Raji (cell line): ENCODE measurements around the gene PPP2R5B.

ENCODE experiments used
- POLR2A ChIP-seq: IDR thresholded peaks from 2 replicates; pipeline ENCODE4 v1.6.1; 2011; ENCODE audit warnings: low read depth, low read length, control low read depth; ENCODE audit not compliant: insufficient read depth

PPP2R5B gene

DNA sequence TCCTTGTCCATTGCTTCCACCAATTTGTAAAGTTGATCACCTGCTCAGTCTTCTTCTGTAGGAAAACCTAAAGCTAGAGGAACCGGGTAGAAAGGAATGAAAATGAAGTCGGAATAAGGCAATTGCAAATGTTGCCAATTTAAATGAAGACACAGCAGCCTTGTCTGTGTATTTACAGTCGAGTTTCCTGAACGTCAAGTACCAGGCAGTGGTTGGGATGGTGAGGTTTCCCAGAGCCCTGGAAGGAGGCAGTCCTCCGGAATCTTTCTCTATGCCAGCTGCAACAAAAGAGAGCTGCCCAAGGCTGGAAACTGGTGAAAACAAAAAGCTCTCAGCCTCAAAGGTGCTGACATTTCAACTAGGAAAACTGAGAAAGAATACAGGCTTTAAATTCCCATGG is 29.7 kb downstream of the PPP2R5B start:
- TF ChIP-seq POLR2A, result no peak

DNA sequence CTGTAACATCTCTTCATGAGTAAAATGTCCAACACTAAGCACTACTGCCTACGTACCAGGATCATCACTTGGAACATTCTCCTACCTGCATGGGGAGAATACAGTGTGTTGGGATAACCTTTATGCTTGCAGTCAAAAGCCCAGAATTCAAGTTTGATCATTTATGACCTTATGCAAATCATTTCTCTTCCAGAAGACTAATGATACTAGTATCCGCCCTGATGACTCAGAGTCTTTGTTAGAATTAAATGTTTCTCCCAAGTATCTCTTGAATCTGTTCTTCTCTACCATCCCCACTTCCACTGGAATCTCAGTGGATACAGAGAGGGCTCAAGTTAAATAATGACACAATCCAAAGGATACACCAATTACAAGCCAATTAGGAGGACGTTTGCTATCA is 35.0 kb downstream of the PPP2R5B start:
- TF ChIP-seq POLR2A, result no peak

- no peak for TF ChIP-seq POLR2A
Measured at GRCh38 chr11:64960719-64961118, 36.2 kb downstream of the PPP2R5B start.

GRCh38 chr11:64963072-64963631 is 38.7 kb downstream of the PPP2R5B start:
- no peak for TF ChIP-seq POLR2A

DNA sequence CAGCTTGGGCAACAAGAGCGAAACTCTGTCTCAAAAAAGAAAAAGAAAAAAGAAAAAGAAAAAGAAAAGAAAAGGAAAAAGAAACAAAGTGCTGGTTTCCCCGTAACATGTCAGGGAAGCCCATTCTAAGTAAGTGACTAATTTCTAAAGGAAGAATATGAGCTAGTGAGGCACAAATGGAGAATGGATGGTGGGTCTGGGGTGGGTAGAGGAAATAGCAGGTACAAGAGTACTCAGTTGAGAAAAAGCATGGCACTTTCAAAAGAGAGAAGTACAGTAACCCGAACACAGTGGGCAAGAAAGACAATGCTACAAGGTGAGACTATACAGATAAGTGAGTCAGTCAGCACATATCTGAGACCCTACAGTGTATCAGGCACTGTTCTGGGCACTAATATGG is 42.9 kb downstream of the PPP2R5B start:
- no peak for TF ChIP-seq POLR2A

DNA sequence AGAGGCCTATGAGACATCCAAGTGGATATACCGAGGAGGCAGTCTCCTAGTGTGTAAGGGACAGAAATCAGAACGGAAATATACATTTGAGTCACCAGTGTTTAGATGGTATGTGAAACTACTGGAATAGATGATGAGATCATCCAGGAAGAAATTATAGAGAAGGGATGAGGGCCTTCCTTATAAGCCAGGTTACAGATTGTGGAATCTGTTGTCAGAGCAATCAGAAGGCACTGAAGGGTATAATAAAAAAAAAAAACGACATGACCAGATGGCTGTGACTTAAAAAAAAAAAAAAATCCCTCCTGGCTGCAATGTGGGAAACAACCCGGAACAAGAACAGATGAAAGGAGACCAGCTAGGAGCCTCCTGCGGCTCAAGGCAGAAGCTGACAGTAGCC is 44.7 kb downstream of the PPP2R5B start:
- TF ChIP-seq POLR2A, result no peak

DNA sequence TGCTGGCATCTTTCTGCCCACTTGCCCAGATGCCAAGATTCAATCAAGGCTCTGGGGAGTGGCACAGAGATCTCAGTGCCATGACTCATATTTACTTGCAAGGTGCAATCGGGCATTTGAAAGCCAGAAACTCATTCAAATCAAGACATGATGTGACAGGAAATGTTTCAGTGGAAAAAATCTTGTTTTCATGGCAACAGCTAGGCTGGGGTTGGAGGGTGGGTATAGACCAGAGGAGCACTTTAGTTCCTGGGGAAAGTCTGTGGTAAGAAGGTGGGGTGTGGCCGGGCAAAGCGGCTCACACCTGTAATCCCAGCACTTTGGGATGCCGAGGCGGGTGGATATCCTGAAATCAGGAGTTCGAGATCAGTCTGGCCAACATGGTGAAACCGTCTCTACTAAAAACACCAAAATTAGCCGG is 46.3 kb downstream of the PPP2R5B start:
- no peak for TF ChIP-seq POLR2A

GRCh38 chr11:64971421-64972233 is 47.1 kb downstream of the PPP2R5B start, which contains the start of gene MAJIN:
Gene MAJIN, minus strand, starts transcription at chr11:64972108. Its CDS starts 12,703 bp downstream, at chr11:64959405.
- no peak for TF ChIP-seq POLR2A

DNA sequence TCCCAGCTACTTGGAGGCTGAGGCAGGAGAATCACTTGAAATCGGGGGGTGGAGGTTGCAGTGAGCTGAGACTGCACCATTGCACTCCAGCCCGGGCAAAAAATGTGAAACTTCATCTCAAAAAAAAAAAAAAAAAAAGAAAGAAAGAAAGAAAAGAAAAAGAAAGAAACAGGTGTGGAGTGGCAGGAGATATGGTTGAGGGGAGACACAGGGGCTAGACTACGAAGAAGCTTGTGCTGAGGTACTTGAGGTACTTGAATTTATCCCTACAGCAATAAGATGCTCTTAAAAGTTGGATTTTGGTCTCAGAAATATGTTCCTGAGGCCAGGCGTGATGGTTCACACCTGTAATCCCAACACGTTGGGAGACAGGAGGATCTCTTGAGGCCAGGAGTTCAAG is 49.6 kb downstream of the PPP2R5B start:
- TF ChIP-seq POLR2A, result no peak

GRCh38 chr11:64976651-64977050 is 52.2 kb downstream of the PPP2R5B start:
- no peak for TF ChIP-seq POLR2A
